GM19438 (cell line): Measurements from ENCODE around the gene MS4A15.
"Not testable (repeated sequence)": the region's sequence is repeated elsewhere in the genome, so short reads cannot be mapped to it uniquely, and the experiment has no call there.

Experiments
- ATAC-seq: cut with Tn5 transposase; IDR thresholded peaks from one replicate; pipeline ENCODE4 v1.9.1; 2021; ENCODE audit warnings: low read depth; ENCODE audit not compliant: unreplicated experiment

The MS4A15 gene

DNA sequence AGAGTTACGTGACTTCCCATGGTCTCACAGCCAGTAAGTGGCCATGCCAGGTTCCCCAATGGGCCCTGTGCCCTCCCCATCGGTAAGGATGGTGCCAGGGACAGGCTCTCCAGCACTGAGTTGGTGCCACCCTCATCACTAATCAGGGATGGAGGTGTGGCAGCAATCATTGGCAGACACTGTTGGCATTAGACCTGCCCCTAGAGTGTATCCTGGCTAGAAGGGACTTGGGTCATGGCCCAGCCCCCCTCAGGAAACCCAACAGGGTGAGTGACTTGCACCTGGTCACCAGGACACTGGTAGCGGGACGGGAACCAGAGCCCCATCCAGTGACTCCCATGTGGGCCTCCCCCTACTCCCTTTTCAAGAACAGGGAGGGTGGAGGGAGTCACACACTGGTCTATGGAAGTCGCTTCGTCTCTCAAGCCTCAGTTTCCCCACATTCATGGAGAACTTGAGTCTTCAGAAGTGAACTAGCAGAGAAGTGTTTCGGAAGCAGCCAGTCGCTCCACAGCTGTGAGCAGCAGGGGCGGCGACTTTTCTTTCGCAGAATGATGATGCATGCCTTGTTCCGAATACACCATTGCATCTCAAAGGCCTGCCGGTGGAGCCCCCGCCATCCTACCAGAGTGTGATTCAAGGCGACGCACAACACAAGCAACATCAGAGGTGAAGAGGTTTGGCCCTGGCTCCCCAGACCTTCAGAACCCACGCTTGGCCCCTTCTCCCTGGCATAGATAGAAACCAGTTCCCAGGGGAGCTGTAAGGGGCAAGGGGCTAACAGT lies 41.4 kb downstream of the MS4A15 start:
- no peak for ATAC-seq

DNA sequence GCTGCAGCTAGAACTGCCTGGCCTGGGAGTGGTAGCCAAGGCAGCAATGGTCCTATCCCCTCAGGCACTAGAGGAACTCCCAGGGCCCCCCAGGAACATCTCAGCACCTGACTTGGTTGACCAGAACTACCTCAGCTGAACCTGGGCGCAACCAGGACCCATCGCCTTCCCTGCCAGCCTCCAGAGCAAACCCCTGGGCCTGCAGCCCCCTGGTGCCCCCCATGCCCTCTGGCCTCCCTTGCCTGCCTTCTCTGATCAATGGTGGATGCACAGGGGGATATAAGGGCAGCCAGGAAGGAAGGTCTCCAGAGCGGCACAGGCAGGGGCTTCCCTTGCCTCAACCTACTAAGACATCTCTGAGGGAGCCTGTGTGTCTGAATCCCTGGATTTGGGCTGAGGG lies 42.0 kb downstream of the MS4A15 start:
- no peak for ATAC-seq

DNA sequence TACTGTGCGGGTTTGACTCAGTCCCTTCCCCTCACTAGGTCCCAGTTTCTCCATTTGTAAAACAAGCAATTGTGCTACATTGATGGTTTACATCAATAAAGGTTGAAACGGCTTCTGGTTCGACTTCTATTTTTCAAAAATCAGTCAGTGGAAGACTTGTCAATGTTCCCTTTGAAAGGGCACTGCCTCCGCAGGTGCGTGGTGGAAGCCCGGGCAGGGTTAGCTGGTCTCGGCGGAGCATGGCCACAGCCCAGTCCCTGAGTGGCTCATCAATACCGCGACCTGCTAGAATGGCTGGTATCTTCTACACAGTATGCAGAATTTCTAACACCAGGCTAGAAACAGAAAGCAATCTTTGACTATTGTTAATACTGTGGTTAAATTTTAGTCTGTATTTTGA lies 44.5 kb downstream of the MS4A15 start:
- no peak for ATAC-seq

DNA sequence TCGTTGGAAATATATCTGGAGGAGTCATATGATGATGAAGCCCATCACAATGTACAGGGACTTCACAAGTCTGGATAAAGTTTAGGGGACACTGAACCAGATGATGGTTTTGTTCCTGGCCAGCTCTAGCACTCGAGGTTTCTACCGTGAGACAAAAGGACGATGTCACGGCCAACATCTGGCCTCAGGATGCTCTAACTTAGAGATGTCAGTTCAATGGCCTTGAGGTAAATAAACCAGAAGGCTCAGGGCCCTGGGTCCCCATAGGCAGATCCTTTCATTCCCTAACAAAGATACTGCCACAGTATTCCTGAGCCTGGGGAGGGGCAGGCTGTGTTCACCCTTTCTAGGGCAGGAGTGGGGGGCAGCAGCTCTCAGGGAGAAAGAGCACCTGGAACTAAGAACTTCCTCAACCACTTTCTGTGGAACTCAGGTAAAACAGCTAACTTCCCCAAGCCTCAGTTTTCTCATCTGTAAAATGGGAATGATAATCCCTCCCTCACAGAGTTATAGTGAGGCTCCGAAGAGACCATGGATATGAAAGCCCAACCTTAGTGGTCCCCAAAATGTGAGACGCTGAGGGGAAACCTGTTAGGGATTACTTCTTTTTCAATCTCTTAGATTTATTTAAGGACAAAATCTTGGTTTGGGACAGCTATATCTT lies 46.7 kb downstream of the MS4A15 start:
- ATAC-seq: no peak

DNA sequence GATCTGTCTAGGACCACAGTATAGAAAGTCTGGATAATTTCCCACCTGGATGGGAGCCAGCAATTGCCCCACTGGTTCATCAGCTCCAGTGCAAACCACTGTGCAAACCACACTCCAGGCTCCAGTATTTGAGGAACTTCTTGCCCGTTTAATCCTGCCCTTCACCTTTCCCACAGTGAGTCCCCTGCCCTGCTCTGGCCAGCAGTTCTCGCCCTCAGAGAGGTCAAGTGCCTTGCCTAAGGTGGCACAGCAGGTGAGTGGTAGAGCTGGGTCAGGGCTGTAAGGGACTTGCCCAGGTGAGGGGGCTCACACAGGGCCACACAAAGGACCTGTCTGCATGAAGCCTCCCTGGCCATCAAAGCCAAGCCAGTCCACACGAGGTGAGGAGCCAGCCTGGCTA lies 52.6 kb downstream of the MS4A15 start:
- no peak for ATAC-seq

DNA sequence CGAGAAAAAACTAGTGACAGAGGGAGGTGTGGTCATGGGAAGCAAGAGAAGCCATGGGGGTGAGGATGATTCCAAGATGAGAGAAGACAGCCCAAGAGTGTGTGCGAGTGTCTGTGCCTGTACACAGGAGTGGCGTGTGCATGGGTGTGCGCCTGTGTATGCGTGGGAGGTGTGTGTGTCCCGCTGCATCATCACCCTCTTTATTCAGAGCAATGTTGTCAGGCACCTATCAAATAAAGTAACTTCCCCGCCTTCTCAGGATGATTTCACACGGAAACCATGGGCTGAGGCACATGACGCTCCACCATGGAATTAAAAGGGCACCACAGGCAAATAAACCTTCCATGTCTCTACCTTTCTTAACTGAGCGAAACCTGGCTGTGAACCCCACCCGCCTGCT lies 53.0 kb downstream of the MS4A15 start:
- no peak for ATAC-seq

DNA sequence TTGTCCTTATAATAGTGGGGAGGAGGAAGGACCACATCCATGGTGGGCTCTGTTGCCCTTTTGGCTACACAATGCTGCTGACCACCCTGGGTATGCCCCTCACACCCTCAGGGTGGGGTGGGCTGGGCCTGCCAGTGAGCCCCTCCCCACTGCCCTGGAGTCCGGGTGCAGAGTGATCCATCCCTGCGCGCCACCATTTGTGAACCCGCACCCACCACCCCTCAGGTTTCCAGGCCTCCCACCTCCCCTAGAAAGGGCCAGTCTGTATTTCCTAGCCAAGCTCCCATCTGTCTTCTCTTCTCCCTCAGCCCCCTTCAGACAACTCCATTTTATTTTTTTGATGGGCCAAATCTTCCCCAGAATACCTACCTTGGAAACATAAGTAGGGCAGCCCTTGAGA lies 53.5 kb downstream of the MS4A15 start:
- no peak for ATAC-seq

DNA sequence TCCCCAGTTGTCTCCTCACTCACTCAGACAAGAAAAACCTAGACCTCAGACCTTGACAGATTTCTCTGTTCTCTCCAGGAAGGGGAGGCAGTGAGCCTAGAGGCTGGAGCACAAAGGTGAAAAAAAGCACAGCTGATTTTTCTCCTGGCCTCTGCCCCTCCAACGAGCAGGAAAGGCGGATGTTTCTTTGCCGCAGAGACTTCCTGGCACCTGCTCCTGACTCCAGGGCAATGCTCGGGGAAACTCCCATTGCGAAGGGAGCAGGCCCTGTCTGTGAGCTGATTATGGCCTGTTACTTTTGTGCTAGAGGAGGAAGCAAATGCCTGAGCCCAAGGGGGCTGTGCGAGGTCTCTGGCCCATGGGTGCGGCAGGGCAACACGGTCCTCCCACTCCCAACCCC lies 53.9 kb downstream of the MS4A15 start:
- no peak for ATAC-seq

DNA sequence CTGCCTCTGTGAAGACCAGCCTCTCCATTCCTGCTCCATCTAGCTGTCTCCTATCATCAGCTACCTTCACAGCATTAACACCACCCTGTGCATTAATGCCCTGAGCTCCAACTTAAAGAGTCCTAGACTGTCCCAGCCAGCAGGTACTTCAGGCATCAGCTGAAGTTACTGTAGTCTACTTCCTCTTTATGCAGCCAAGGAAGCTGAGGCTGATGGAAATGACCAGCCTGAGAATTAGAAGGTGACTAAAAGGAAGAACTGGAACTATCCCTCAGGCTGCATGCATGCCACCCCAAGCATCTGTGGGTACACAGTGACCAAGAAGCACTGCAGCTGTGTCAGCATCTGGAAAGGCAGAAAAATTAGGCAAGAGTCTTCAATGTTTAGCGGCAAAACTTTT lies 56.7 kb downstream of the MS4A15 start:
- ATAC-seq: no peak

DNA sequence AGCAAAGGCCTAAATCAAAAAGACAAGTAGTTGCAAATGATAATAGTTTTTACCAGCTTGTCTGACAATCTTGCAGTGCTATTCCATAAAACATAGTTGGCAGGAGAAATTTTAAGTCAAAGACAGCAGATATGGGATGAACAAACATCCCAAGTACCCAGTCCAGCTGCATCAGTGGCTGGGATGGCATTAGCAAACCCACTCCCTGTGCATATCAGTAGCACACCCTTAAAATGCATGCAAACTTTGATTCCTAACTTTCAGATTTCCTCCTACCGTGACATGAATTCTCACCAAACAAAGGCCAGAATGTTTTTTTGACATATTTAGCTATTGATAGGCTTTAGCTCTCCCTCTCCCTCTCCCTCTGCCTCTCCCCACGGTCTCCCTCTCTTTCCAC lies 57.4 kb downstream of the MS4A15 start:
- ATAC-seq: no peak

DNA sequence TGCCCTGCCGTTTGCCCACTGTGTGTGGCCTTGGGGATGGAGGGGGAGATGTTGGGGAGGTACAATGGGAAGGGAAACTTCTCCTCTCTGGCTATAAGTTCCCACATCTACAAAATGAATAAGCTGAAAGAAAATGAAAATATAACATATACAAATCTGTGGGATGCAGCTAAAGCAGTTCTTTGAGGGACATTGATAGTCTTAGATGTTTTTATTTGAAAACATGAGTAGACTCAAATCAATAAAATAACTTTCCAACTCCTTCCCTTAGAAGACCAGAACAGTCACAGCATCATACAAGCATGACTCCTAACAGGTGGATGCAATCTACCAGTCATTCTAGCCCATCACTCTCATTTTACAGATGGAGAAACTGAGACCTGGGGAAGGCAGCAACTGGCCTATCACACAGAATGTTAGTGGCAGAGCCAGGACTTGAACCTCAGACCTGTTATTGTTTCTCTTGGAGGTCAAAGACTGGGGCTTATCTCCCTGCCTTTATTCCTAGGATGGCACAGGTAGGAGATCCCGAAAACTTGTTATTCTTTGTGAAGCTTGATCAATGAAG lies 60.0 kb downstream of the MS4A15 start:
- no peak for ATAC-seq

DNA sequence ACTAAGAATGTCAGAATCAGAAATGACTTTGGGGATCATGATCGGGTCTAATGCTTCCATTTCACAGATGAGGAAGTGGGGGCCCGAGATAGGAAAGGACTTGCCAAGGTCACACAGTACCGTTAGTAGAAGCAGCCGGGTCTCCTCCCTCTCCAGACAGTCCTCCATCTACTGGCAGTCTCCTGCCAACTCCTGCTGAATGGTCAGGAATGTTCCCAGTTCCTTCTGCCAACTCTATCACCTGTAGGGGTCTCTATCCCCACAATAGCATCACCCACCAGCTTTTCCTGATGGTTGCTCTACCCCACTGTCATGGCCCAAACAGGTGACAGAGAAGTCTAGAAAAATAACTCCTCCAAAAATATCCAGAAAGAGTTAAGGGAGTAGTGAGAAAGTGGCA lies 61.4 kb downstream of the MS4A15 start:
- ATAC-seq: no peak

DNA sequence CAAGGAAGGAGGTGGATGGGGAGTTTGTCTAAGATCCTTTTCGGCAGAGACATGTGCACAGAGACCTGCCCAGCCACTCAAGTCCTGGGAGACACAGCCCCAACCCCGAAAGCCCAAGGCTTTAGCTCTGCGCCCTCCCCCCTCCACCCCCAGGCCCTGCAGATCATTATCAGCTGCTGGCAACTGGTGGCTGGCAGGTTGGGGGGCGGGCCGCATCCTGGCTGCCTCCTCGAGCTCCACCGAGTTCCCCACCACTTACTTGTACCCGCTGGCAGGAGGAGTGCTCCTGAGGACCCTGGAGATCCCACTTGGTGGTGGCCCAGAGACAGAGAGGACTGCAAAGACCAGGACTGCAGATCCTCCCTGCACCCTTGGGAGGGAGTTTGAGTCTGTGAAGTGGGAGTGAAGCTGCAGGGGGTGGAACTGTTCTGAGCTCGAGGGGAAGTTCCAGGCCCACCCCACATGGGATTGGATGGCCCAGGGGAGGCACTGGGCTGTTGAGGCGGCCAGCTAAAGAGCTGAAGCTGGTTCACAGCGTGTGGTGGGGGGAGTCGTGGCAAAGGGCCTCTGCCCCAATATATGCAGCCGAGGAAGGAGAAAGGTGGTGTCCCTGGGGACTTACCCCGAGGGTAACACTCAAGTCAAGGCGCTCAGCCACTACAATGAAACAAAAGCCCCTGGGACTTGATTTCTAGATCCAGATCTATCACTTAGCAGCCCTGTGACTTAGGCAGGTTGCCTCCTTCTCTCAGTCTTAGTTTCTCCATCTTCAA lies 65.3 kb downstream of the MS4A15 start:
- no peak for ATAC-seq

DNA sequence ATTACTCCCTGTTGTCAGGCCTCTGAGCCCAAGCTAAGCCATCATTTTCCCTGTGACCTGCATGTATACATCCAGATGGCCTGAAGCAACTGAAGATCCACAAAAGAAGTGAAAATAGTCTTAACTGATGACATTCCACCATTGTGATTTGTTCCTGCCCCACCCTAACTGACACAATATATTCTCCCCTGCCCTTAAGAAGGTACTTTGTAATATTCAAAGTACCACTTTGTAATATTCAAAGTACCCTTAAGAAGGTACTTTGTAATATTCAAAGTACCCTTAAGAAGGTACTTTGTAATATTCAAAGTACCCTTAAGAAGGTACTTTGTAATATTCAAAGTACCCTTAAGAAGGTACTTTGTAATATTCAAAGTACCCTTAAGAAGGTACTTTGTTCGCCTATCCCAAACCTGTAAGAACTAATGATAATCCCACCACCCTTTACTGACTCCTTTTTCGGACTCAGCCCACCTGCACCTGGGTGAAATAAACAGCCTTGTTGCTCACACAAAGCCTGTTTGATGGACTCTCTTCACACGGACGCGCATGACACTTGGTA lies 67.2 kb downstream of the MS4A15 start:
- not testable (repeated sequence) for ATAC-seq

DNA sequence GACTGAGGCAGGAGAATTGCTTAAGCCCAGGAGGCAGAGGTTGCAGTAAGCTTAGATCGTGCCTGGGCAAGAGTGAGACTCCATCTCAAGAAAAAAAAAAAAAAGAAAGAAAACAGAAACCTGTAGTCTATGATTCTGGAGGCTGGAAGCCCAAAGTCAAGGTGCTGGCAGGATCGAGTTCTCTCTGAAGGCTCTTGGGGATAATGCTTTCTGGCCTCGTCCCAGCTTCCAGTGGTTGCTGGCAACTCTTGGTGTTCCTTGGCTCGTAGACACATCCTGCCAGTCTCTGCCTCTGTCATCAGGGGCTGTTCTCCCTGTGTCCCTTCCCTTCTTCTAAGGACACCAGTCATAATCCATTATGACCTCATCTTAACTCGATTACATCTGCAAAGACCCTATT lies 68.5 kb downstream of the MS4A15 start:
- ATAC-seq: no peak

DNA sequence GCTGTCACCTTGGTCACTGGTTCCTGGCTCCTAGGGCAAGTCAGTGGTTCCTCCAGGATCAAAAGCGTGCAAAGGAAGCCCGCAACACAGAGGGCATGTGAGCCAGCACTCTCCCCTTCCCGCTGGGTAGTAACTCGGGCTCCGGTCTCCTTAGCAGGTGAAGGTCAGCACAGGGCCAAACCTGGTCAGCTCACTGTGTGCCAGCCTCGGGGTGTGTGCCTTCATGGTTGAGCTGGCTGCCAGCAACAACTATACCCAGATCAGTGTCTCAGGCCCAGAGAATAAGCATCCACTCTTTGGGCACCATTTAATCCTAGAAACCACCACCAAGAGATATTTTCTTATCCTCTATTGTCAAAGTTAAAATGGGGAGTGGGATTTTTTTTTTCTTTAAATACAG lies 69.1 kb downstream of the MS4A15 start:
- no peak for ATAC-seq
